ENCODE data around the gene NUDT4.

NUDT4 gene

DNA sequence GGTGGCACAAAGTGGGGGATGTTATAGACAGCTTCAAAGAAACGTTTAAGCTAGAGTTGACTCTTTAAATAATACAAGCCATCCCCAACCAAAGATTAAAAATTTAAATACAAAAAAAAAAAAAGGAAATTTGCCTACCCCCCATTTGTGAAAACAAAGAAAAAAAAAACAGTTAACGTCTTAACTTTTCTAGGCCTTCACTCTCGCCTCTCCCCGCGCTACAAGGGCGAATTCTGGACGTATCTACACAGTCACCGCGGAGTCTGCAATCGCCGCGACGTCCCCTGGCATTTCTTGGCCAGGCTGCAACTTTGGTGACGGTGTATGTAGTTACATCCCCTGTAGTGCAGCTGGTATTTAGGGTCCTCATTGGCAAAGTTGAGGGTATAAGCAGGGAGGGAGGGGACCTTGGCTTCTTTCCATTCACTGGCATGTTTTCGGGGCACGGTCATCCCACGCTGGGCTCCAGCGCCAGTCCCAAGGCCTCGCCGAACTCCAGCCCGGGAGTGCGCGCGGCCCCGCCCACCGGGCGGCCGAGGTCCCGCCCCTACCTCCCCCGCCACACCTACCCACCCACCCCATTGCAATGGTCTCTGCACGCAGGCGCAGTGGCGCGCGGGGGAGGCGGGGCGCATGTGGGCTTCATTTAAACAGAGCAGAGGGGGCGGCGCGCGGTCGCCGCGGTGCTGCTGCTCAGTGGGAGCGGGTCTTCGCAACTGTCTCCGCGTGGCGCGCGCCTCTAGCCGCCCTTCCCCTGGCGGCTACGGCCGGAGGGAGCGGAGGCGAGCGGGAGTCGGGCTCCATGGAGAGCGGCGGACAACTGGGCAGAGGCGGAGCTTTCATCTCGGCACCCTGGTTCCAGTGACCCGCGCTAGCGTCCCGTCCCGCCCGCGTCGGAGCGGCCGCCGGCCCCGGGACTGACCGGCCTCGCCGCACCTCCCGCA lies at the start of gene NUDT4:
Gene NUDT4, plus strand, starts transcription at position 674 of the 944 bp plus-strand sequence. CDS start 398 bp downstream, outside the sequence.
- peak; percentile 97 for DNase-seq

DNA sequence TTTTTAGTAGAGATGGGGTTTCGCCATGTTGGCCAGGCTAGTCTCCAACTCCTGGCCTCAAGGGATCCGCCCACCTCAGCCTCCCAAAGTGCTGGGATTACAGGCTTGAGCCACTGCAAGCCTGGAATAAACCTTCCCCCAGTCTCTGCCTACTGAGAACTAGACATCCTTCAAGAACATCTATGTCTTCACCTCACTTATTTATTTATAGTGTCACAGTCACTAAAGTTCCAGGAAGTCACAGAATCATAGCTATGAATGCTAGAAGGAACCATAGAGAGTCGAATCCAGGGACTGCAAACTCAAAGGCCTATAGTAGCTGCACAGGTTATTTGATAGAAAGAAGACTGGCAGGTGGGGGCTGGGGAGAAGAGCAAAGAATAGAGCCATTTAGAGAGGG lies 44.7 kb upstream of the NUDT4 start:
- DNase-seq, result no peak

DNA sequence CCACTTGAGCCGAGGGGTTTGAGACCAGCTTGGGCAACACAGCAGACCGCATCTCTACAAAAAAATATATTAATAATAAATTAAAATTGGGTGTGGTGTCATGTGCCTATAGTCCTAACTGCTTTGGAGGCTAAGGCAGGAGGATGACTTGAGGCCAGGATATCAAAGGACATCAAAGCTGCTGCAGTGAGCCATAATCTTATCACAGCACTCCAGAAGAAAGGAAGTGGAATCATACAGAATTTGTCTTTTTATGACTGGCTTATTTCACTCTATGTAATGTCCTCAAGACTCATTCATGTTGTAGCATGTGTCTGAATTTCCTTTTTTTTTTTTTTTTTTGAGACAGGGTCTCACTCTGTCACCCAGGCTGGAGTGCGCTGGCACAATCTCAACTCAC lies 43.9 kb upstream of the NUDT4 start:
- DNase-seq, result no peak

DNA sequence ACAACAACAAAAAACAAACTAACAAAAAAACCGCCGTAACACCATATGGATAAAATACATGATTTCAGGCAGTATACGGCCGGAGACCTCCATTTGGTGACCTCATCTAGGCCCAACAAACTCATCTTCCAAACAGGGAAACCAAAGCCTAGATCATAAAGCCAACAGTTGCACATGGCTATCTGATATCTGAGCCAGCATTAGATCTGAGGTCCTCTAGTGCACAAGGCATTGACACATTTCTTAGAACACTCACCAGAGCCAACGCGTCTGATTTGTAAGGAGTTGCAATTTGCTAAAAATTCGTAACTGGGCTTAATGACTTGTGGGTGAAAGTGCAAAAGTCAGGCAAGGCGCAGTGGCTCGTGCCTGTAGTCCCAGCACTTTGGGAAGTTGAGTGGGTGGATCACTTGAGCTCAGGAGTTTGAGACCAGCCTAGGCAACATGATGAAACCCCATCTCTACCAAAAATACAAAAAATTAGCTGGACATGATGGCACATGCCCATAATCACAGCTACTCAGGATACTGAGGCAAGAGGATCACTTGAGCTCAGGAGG lies 42.0 kb upstream of the NUDT4 start:
- DNase-seq, result no peak

DNA sequence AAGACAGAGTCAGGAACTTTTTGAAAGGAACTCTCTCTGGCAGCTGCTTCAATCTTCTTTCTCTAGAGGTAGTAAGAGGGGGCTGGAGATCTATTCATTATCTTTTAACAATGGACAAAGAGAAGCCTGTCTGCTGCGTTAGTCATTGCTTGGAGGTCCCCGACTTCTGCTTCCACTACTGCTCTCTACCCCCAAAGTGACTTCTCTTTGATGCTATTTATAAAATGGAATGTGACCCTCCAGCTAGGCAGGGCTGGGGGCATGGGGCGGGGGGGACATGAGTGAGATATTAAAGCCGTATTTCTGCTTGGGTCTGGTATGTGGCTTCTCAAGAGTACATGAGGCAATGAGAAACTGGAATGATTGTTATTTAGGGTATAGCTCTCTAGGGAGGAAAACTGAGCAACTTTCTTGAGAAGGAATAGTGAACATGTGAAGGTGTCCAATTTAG lies 41.4 kb upstream of the NUDT4 start:
- no peak for DNase-seq

DNA sequence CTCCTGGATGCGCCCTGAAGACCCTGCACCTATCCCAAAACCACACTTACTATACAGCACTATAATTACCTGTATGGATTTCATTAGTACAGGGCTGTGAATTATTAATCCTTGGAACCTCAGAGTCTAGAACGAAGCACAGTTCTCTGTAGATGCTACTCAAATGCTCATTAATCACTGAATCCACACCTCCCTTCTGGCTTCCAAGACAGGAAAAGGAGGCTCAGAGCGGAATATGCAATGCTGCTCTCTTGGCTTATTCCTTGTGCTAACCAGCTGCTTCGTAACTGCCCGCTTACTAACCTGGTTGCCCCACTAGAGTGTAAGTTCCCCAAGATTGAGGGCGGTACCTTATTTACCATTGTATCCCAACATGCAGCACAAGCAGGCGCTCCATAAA lies 39.1 kb upstream of the NUDT4 start:
- no peak for DNase-seq

DNA sequence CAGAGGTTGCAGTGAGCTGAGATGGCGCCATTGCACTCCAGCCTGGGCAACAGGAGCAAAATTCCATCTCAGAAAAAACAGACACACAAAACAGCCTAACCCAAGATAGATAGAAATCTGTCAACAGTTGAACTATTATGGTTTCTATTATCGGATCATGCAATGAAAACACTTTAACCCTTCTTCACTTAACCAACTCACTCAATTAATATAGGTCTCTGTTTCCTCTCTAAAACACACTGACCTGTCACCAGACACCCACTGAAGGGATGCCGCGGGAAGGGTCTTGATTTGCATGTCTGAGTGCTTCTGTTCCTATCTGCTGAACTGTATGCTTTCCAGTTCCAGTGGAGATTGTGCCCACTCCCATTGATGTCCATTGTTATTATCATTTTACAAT lies 38.0 kb upstream of the NUDT4 start:
- no peak for DNase-seq

DNA sequence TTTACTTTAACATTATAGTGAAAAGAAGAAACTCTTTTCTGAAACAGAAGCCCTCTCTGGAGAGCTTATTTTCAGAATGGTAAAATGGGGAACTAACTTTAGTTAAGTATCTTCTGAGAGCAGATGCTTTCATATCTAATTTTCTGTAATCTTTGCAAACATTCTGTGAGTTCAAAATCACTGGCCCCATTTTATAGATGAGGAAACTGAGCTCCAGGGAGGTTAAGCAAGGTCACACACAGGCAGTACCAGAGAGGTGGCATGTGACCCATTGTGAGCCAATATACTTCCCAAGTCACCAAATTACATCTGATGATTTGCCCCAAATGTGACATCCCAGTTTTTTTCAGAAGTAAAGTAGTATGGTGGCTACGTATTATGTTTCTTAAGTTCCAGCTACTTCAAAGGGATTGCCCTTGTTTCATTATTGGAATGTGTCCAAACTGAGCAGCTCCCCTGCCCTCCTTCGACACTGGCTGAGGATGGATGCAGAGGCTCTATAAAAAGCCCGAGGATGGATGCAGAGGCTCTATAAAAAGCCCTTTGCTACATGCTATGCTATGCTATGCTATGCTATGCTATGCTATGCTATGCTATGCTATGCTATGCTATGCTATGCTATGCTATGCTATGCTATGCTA lies 36.2 kb upstream of the NUDT4 start:
- DNase-seq, result no peak

DNA sequence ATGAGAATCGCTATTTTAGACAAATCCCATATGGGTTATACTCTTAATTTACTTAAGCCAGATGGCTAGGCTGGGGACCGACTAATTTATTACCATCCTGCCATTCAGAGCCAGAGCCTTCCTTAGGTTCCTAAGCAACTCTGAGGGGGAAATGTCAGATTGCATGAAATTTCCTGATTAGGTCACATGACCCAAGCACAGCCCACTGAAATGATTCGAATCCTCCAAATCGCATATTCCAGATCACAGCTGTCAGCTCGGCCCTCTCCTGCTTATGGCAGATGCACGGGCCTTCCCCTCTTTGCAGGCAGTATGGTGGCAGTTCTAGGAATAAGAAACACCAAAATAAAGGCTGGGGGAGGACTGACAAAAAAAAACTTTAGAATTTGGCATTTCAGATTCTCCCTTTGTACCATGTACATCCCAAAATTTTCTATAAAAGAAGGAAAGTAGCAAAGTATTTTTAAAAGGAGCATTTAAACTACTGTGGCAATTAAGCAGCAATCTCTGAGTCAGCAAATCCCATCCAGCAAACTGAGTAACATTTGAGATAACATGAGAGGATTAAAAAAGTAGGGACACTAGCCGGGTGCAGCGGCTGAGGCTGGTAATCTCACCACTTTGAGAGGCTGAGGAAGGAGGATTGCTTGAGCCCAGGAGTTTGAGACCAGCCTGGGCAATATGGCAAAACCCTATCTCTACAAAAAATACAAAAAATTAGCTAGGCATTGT lies 30.5 kb upstream of the NUDT4 start:
- DNase-seq, result no peak

DNA sequence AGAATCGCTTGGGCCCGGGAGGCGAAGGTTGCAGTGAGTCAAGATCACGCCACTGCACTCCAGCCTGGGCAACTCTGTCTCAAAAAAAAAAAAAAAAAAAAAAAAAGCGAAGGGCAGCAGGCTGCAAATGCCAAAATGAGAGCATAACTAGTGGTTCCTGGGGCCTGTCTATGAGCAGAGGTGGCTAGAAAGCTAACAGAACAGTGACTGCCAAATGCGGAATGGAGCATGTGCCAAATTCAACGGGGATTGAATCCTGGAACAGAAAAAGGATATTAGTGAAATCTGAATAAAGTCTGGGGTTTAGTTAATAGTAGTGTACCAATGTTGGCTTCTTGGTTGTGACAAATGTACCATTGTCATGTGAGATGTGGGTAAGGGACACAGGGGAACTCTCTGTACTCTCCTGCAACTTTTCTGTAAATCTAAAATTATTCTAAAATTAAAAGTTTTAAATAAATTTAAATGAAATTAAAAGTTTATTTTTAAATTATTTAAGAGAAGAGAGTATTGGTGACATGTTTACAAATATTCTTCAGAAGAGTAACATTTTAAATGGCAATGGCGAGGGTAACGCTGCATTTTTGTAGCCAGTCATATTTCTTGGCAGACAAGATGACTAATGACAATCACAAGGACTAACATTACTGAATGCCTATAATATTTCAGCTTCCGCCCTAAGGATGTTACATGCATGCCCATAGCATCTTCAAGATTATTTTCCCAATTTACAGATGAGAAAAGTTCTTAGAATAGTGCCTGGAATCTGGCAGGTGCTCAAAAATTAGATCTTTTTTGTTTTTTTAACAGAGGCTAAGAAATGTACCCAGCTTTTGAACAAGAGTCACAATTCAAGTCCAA lies 28.9 kb upstream of the NUDT4 start:
- DNase-seq, result no peak

DNA sequence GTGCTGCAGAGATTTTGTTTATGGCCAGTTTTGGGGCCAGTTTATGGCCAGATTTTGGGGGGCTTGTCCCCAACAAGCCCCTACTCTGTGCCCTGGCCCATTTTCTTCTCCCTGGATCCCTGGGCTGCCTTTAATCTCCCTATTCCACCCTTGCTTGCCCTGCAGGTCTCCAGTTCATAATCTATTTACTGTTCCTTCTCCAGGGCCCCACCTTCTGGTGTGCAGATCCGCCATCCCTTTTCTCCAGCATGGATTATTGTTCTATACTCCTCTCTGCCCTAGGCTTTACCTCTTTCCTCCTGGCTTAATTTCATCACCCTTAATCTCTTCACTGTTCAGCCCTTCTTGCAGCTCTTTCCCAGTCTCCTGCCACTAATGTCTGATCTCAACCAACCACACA lies 26.0 kb upstream of the NUDT4 start:
- DNase-seq, result no peak

DNA sequence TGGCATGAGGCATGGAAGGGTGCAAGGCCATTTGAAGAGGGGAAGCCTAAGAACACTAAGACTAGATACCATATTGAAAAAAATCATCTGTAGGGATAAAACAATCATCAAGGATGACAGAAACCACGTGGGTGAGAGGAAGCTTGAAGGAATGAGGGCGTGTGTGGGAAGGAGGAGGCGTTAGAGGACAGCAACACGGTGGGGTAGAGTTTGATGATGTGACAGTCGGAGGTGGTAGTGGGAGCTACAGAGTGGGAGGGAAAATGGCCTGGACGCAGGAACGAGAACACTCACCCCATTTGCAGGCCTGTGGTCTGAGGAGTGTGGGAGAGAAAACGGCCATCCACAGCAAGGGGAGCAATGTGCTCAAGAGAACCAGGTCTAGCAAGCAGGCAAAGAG lies 25.4 kb upstream of the NUDT4 start:
- no peak for DNase-seq

DNA sequence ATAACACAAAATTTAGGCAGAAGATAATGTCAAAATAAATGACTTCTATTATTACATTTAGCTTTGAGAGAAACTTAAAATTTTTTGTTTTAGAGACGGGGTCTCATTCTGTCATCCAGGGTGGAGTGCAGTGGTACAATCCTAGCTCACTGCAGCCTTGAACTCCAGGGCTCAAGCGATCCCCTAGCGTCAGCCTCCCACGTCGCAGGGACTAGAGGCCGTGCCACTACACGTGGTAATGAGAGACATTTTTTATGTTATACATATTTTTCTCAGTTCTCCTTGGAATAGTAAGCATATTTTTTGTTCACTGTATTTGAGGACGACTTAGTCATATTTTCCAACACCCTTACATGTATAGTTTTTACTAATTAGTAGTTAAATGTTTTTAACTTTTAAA lies 21.5 kb upstream of the NUDT4 start:
- DNase-seq, result no peak

DNA sequence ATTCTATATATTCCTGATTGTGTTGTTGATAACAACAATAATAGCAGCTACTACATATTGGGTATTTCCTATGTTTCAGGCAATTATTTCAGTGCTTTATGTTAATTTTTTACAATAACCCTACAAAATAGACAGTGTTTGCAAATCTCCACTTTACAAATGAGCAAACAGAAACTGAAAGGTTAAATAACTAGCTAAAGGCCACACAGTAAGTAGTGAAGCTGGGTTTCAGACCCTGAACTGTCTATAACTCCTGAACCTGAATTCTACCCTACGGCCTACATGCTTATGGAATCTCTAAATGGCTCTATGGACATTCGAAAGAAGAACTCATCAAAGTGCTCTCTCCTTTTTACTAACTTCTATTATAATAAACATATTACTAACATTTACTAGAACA lies 19.7 kb upstream of the NUDT4 start:
- DNase-seq, result no peak

DNA sequence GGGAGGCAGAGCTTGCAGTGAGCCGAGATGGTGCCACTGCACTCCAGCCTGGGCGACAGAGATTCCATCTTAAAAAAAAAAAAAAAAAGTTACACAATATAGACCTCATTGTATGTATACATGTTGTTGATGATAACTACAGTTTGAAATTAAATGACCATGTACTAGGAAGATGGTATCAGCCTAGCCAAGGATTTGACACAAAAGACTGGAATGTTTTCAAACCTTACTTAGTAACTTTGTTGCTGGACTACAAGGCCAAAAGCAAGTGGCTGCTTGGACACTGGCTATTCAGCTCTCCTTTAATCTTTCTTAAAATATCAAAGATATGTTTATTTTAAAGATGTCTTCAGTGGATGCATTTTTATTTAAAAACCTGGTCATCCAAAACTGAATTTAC lies 18.9 kb upstream of the NUDT4 start:
- no peak for DNase-seq

DNA sequence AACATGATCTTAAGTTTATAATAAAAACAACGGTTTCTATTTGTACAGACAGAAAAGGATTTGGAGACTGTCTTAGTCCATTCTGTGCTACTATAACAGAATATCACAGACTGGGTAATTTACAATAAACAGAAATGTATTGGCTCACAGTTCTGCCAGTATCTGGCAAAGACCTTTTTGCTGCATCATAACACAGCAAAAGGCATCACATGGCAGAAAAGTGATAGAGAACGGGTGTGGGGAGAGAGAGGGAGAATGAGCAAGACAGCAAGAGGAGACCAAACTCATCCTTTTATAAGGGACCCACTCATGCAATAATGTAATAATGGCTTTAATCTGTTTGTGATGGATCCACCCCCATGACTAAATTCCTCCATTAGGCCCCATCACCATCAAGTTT lies 17.0 kb upstream of the NUDT4 start:
- no peak for DNase-seq

DNA sequence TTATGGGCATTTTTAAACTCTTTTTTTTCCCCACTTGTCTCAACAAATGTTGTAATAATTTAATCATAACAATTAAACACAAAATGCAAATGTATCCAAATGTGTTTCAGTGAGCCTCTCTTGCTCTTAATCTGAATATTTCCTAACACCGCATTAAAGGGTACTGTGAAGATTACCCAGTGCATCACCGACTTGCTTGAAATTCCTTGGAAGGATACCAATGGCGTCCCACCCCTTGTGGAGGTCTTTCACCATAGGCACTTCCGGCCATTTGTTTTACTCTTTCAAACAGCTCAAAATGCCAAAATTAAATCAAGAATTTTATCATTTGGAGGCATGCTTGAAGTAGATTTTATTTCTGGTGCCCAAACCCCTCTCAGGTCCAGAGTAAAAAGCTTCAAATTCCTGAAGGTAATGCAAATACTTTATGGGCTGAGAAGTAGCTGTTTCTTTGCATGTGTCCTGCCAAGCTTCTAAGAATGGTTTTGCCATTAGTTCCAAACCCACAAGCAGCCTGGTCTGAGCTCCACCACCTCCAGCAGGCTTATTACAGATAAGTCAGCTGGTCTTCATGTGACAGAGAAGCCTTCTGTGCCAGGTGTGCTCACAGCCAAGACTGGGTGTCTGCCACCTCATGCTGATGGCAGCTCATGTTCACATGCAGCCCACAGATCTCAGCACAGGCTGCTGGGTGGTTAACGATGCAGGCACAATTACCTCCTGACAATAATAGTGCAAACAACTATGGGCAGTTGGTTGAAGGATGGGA lies 16.4 kb upstream of the NUDT4 start:
- no peak for DNase-seq

DNA sequence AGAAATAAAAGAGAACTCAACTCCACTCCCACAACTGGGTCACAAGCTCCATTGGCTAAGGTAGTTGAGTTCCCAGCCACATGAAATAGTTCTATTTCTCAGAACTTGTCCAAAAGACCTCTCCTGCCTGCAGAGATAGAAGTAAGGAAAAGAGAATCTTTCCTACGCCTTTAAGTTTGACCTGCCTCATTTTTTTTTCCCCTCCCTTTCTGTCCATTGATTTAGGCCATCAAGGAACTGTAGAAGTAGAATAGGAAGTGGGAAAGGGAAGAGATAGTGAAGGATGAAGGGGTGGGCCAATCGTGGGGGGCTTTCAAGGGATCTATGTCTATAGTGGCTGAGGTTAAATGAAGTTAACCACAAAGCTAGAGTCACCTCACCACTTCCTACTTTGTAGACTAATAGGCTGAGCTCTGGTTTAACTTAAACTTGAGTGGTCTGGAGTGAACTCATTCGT lies 13.9 kb upstream of the NUDT4 start:
- peak; percentile 20 for DNase-seq

DNA sequence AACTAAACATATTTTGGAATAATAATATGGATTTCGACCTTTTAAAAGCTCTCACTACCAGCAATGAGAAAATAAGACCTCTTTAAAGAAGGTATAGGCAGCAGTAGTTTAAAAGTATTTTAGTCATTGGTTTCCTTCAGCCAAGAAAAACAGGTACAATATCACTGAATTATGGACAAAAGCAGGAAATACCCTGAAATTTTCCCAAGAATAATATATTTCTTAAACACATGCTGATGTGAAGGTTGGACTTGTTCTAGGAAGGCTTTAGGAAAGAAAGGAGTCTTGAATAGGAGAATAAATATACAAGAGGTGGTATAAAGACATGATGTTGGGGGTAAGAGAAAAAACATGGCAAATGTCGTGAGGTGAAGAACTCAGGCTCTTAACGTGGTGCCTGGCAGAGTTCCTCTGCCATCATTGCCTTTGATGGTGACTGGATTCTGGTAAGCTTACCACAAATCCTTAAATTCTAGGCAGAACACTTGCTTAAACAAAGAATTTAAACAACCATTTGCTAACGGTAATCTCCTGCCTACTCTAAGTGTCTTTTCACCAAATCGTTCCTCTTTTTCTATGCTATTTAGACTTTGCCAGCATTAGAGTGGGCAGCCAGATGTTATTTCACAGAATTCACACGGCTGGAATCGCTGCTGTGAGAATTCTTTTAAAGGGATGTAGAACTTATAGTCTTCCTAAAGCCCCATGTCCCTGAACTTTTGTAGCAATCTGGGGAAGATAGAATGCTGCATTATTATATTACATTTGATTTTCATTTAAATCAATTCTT lies 11.9 kb upstream of the NUDT4 start:
- DNase-seq, result no peak

DNA sequence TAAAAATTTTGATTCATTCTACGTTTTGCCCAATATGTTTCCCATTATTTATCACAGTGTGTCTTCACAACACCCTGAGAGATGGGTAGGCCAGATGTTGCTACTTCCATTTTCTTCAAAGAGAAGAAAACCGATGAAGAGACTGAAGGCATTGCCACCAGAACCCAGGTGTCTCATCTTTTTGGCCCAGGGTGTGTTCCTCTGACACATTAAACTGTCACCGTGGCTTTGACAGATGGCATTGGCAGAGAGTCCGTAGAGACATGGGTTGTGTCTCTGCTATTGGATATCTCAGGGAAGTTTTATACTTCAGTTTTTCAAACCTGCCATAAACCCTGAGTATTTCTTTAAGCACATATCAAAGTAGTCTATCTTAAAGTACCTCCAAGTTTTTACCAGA lies 11.3 kb upstream of the NUDT4 start:
- no peak for DNase-seq

DNA sequence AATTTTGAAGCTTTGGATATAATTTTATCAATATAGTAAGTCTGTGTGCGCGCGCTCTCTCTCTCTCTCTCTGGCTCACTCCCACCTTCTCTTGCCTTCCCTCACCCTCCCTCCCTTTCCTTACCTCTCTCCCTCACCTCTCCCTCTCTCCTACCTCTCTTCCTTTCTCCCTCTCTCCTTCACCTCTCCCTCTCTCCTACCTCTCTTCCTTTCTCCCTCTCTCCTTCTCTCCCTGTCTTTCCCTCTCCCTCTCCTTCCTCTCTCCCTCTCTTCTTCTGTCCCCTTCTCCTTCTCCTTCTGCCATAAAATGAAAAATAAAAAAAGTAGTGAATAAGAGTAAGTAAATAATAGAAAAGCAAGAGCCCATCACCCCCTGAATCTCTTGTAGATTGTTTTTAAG lies 9.0 kb upstream of the NUDT4 start:
- no peak for DNase-seq
